Endothelial cell of umbilical vein (primary cell): Measurements from ENCODE around the gene USB1. TPM values are rescaled to one million over a fixed set of nuclear protein-coding genes. Genes with fewer than 3 reads are reported as not detected.

Source experiments
- BruUV-seq: library from RNA; stranded (reverse); fragments of 400-500 nt; replicated peaks from 2 replicates; lab custom pipeline; 2021; lab: Mats Ljungman, UMichigan
- CTCF ChIA-PET: fragments of 300-600, 350-600 bp; sonication (Branson Sonifier 250); formaldehyde crosslinking; loops from one replicate; lab custom pipeline; 2021; ENCODE audit warnings: antibody characterized with exemption, inconsistent platforms; lab: Charles Lee
- POLR2A ChIA-PET: fragments of 300-600, 350-600 bp; sonication (Branson Sonifier 250); formaldehyde crosslinking; loops from one replicate; lab custom pipeline; 2021; ENCODE audit warnings: antibody characterized with exemption, inconsistent platforms; lab: Charles Lee
- DNase-seq: peaks from one replicate; pipeline ENCODE4 v3.0.0-alpha.2; 2011; ENCODE audit warnings: low read depth, low spot score
- FAIRE-seq: peaks from 2 replicates; lab custom pipeline; 2011; peaks lifted over from hg19 to GRCh38; lab: Jason Lieb, UNC
- H2AFZ ChIP-seq: 2 replicates; pipeline ENCODE4 v1.6.0; 2012; ENCODE audit warnings: low read depth, low read length, control low read depth, inconsistent platforms
- H3K27ac ChIP-seq: 2 replicates; pipeline ENCODE4 v1.5.1; 2011; ENCODE audit warnings: low read depth, mild to moderate bottlenecking, control low read depth, low read length, moderate library complexity; ENCODE audit not compliant: insufficient read depth
- H3K27me3 ChIP-seq, 2 experiments: 2 replicates each; pipeline versions ENCODE4 v1.6.0 to v1.6.1; 2011; ENCODE audit warnings: low read length in 2 of 2, mixed read lengths in 1 of 2; ENCODE audit not compliant: control insufficient read depth in 2 of 2, insufficient read depth in 2 of 2
- H3K36me3 ChIP-seq, 2 experiments: 2 replicates in 1 of 2; 3 replicates in 1 of 2; pipeline ENCODE4 v1.5.1; 2011; ENCODE audit warnings: low read length in 2 of 2, mild to moderate bottlenecking in 1 of 2, moderate library complexity in 1 of 2; ENCODE audit not compliant: control insufficient read depth in 2 of 2, insufficient read depth in 2 of 2; ENCODE audit errors: extremely low read depth in 1 of 2
- H3K4me1 ChIP-seq: 3 replicates; pipeline ENCODE4 v1.5.1; 2011; ENCODE audit warnings: mild to moderate bottlenecking, low read length; ENCODE audit not compliant: control insufficient read depth, insufficient read depth; ENCODE audit errors: extremely low read depth
- H3K4me2 ChIP-seq: 2 replicates; pipeline ENCODE4 v1.6.1; 2011; ENCODE audit warnings: low read length, control low read depth, mixed read lengths; ENCODE audit not compliant: insufficient read depth
- H3K4me3 ChIP-seq, 3 experiments: fragments of 200-600 bp in 1 of 3; sonication (generic), shearing (Covaris generic) in 1 of 3; replicated peaks in 1 of 3; 2 replicates each; pipeline ENCODE4 v1.5.1; 2011 to 2016; ENCODE audit warnings: control low read depth in 3 of 3, low read length in 3 of 3, mild to moderate bottlenecking in 2 of 3, inconsistent platforms in 1 of 3, low read depth in 1 of 3, moderate library complexity in 1 of 3; ENCODE audit not compliant: insufficient read depth in 1 of 3
- H3K79me2 ChIP-seq: 2 replicates; pipeline ENCODE4 v1.6.0; 2012; ENCODE audit warnings: low read length, inconsistent platforms; ENCODE audit not compliant: control insufficient read depth, insufficient read depth
- H3K9ac ChIP-seq: replicated peaks from 2 replicates; pipeline ENCODE3; 2011; ENCODE audit warnings: low read length, control low read depth; ENCODE audit not compliant: insufficient read depth; ENCODE audit errors: extremely low read depth
- H3K9me1 ChIP-seq: replicated peaks from 3 replicates; pipeline ENCODE4 v1.6.0; 2011; ENCODE audit warnings: mild to moderate bottlenecking, low read length; ENCODE audit not compliant: control insufficient read depth, insufficient read depth; ENCODE audit errors: extremely low read depth
- H3K9me3 ChIP-seq: replicated peaks from 2 replicates; pipeline ENCODE4 v1.5.1; 2012; ENCODE audit warnings: low read length, inconsistent platforms; ENCODE audit not compliant: control insufficient read depth, insufficient read depth
- H4K20me1 ChIP-seq: replicated peaks from 2 replicates; pipeline ENCODE3; 2011; ENCODE audit warnings: mild to moderate bottlenecking, low read length; ENCODE audit not compliant: control insufficient read depth, insufficient read depth; ENCODE audit errors: extremely low read depth
- EZH2 ChIP-seq: IDR thresholded peaks from 2 replicates; pipeline ENCODE4 v1.6.1; 2012; ENCODE audit warnings: borderline replicate concordance, low read depth, mild to moderate bottlenecking, moderate library complexity, low read length, inconsistent platforms; ENCODE audit not compliant: severe bottlenecking
- FOS ChIP-seq: IDR thresholded peaks from 2 replicates; pipeline ENCODE4 v1.6.1; 2011; ENCODE audit warnings: mild to moderate bottlenecking, low read length, moderate library complexity, borderline replicate concordance; ENCODE audit not compliant: insufficient read depth
- GATA2 ChIP-seq: IDR thresholded peaks from 2 replicates; pipeline ENCODE4 v1.7.0; 2011; ENCODE audit warnings: low read depth, mild to moderate bottlenecking, moderate library complexity, mixed read lengths, low read length; ENCODE audit not compliant: insufficient read length, insufficient read depth
- JUN ChIP-seq: IDR thresholded peaks from 2 replicates; pipeline ENCODE4 v1.6.1; 2011; ENCODE audit warnings: borderline replicate concordance, low read depth; ENCODE audit not compliant: insufficient read length, insufficient read depth
- MAX ChIP-seq: IDR thresholded peaks from 2 replicates; pipeline ENCODE4 v1.6.1; 2011; ENCODE audit not compliant: insufficient read depth, insufficient read length
- MYC ChIP-seq: IDR thresholded peaks from one replicate; pipeline ENCODE4 v1.6.1; 2011; ENCODE audit warnings: mild to moderate bottlenecking, low read depth, low read length
- POLR2A ChIP-seq: IDR thresholded peaks from 2 replicates; pipeline ENCODE4 v1.6.1; 2012; ENCODE audit warnings: low read depth, mild to moderate bottlenecking, control low read depth, low read length
- POLR2AphosphoS5 ChIP-seq: IDR thresholded peaks from 2 replicates; pipeline ENCODE4 v1.6.1; 2012; ENCODE audit warnings: low read depth, mild to moderate bottlenecking, control low read depth, low read length, moderate library complexity; ENCODE audit not compliant: insufficient read depth
- dilution Hi-C: fragments of 300-500 bp; cut with MboI; formaldehyde crosslinking; loops from one replicate; pipeline ENCODE4 v1.15.0; 2019; ENCODE audit warnings: low sequenced_read_pairs; ENCODE audit not compliant: extremely low pct_ligation_motif_present
- intact Hi-C: fragments of 100-400 bp; cut with micrococcal nuclease; formaldehyde crosslinking; loops from one replicate; pipeline ENCODE4 v1.10.0; 2022
- polyA plus RNA-seq, 4 experiments: library from polyadenylated mRNA; depleted of rRNA in 3 of 4; stranded (reverse) in 3 of 4; unstranded in 1 of 4; fragments of >200 nt; gene quantifications; 2 replicates each; pipeline versions ENCODE4 v1.2.1 to v1.2.3, GENCODE V29; 2011 to 2012; ENCODE audit warnings: missing spikeins in 1 of 4
- total RNA-seq: library from RNA; stranded (reverse); gene quantifications from 2 replicates; pipeline ENCODE4 v1.2.3, GENCODE V29; 2021
- TF ChIP-seq, protein P1 (sequence below), 2 donors: IDR thresholded peaks; 1 replicate in 1 of 2; 2 replicates in 1 of 2; pipeline ENCODE4 v1.5.1; 2011; ENCODE audit warnings: low read length in 2 of 2, mild to moderate bottlenecking in 2 of 2, moderate library complexity in 2 of 2, control low read depth in 1 of 2, inconsistent platforms in 1 of 2, low read depth in 1 of 2; ENCODE audit not compliant: insufficient read depth in 1 of 2; ENCODE audit errors: extremely low read depth in 1 of 2

Gene USB1
- total and polyA plus RNA-seq, 2 donors (not counting 3 experiments of a cell fraction or from before 2014, with no cell fraction given): 64.6 to 83.8 TPM

- Histone ChIP-seq H3K4me1 (no peaks in the 10 kb centered on the region), H3K4me2 (no peak overlapping the region), H3K36me3 (no peaks in the 10 kb centered on the region), H3K79me2 (no peaks in the 10 kb centered on the region), H3K27ac (no peak overlapping the region), H4K20me1 (no peaks in the 10 kb centered on the region), H3K4me3 (no peak overlapping the region), H3K27me3 (no peaks in the 10 kb centered on the region), H3K9me3 (no peaks in the 10 kb centered on the region), H2AFZ (no peak overlapping the region), H3K9me1 (no peaks in the 10 kb centered on the region), H3K9ac (no peak overlapping the region)
- ChIA-PET CTCF (no interaction called here), POLR2A (no interaction called here)
- dilution Hi-C loops: no loop called here
- FAIRE-seq (no peak), DNase-seq (no peak)
- intact Hi-C loops: no loop called here
- no TSS peak for BruUV-seq
- TF ChIP-seq MYC (no peak), GATA2 (no peak), MAX (no peak), JUN (no peak), POLR2A (no peak), POLR2AphosphoS5 (no peak), FOS (no peak), EZH2 (no peak)
- TF ChIP-seq, protein P1, sequence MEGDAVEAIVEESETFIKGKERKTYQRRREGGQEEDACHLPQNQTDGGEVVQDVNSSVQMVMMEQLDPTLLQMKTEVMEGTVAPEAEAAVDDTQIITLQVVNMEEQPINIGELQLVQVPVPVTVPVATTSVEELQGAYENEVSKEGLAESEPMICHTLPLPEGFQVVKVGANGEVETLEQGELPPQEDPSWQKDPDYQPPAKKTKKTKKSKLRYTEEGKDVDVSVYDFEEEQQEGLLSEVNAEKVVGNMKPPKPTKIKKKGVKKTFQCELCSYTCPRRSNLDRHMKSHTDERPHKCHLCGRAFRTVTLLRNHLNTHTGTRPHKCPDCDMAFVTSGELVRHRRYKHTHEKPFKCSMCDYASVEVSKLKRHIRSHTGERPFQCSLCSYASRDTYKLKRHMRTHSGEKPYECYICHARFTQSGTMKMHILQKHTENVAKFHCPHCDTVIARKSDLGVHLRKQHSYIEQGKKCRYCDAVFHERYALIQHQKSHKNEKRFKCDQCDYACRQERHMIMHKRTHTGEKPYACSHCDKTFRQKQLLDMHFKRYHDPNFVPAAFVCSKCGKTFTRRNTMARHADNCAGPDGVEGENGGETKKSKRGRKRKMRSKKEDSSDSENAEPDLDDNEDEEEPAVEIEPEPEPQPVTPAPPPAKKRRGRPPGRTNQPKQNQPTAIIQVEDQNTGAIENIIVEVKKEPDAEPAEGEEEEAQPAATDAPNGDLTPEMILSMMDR (IDR thresholded peaks at IDR 0.05; ENCODE audit: extremely low read depth in 1 of 2, insufficient read depth in 1 of 2, low read depth in 1 of 2, low read length in 2 of 2): no peak
Observed at GRCh38 chr16:58044266-58045019, 43.2 kb downstream of the USB1 start.
